MM.1S (cell line): ENCODE results near the gene REPS1.

Experiments
- DNase-seq: peaks from one replicate; pipeline ENCODE4 v3.0.0-alpha.2; 2015
- H2AFZ ChIP-seq: fragments of 300-600 bp; sonication (generic); 2 replicates; pipeline ENCODE4 v1.6.0; 2016; ENCODE audit warnings: antibody characterized with exemption, low read length
- H3F3A ChIP-seq: fragments of 300-600 bp; sonication (generic); 2 replicates; pipeline ENCODE4 v1.6.1; 2016; ENCODE audit warnings: mild to moderate bottlenecking, antibody characterized with exemption, low read length, moderate library complexity, mixed read lengths; ENCODE audit not compliant: insufficient read depth
- H3K27ac ChIP-seq: fragments of 300-600 bp; sonication (generic); 2 replicates; pipeline ENCODE4 v1.5.1; 2016; ENCODE audit warnings: mild to moderate bottlenecking, low read length
- H3K27me3 ChIP-seq: fragments of 300-600 bp; sonication (generic); replicated peaks from 2 replicates; pipeline ENCODE4 v1.6.0; 2016; ENCODE audit warnings: low read length; ENCODE audit not compliant: insufficient read depth
- H3K36me3 ChIP-seq: fragments of 300-600 bp; sonication (generic); replicated peaks from 2 replicates; pipeline ENCODE4 v1.6.1; 2016; ENCODE audit warnings: mild to moderate bottlenecking, low read length, mixed read lengths; ENCODE audit not compliant: insufficient read depth
- H3K4me1 ChIP-seq: fragments of 300-600 bp; sonication (generic); 2 replicates; pipeline ENCODE4 v1.6.1; 2016; ENCODE audit warnings: low read length, mixed read lengths
- H3K4me2 ChIP-seq: fragments of 300-600 bp; sonication (generic); 2 replicates; pipeline ENCODE4 v1.6.0; 2016; ENCODE audit warnings: low read depth, low read length
- H3K4me3 ChIP-seq: fragments of 300-600 bp; sonication (generic); 2 replicates; pipeline ENCODE4 v1.5.1; 2016; ENCODE audit warnings: low read length, mixed read lengths
- H3K79me2 ChIP-seq: fragments of 300-600 bp; sonication (generic); 2 replicates; pipeline ENCODE4 v1.6.1; 2016; ENCODE audit warnings: mixed run types, low read length, mixed read lengths
- H3K9ac ChIP-seq: fragments of 300-600 bp; sonication (generic); 2 replicates; pipeline ENCODE4 v1.6.1; 2016; ENCODE audit warnings: low read length, mixed read lengths
- H3K9me2 ChIP-seq: fragments of 300-600 bp; sonication (generic); replicated peaks from 2 replicates; pipeline ENCODE4 v1.6.1; 2016; ENCODE audit warnings: mild to moderate bottlenecking, low read length, mixed read lengths; ENCODE audit not compliant: insufficient read depth
- H3K9me3 ChIP-seq: fragments of 300-600 bp; sonication (generic); replicated peaks from 2 replicates; pipeline ENCODE4 v1.6.1; 2016; ENCODE audit warnings: mild to moderate bottlenecking, low read length, mixed read lengths; ENCODE audit not compliant: insufficient read depth
- H4K20me1 ChIP-seq: fragments of 300-600 bp; sonication (generic); 2 replicates; pipeline ENCODE4 v1.6.1; 2016; ENCODE audit warnings: mild to moderate bottlenecking, low read length, moderate library complexity, mixed read lengths; ENCODE audit not compliant: insufficient read depth
- CTCF ChIP-seq: fragments of 300-600 bp; sonication (generic); IDR thresholded peaks from 2 replicates; pipeline ENCODE4 v1.5.1; 2016; ENCODE audit warnings: antibody characterized with exemption, low read length, mixed read lengths
- EZH2 ChIP-seq: fragments of 300-600 bp; sonication (generic); optimal IDR thresholded peaks from 2 replicates; pipeline ENCODE3; 2017; ENCODE audit warnings: low read depth, mild to moderate bottlenecking, antibody characterized with exemption, low read length, mixed read lengths
- EZH2phosphoT487 ChIP-seq: fragments of 300-600 bp; sonication (generic); IDR thresholded peaks from 2 replicates; pipeline ENCODE4 v1.6.1; 2018; ENCODE audit warnings: antibody characterized with exemption, low read length

The REPS1 gene

GRCh38 chr6:138955262-138955661 is 32.8 kb downstream of the REPS1 start:
- Histone ChIP-seq H3K4me3 (no peak overlapping the region), H3K9me3 (no peaks in the 10 kb centered on the region), H3K27me3 (no peaks in the 10 kb centered on the region), H3K9ac (no peak overlapping the region), H3K79me2 (peaks cover 91% of the 10 kb centered on the region), H3K27ac (no peak overlapping the region), H2AFZ (no peak overlapping the region), H4K20me1 (no peaks in the 10 kb centered on the region; the same call in 1 of the 2 replicates), H3K9me2 (no peaks in the 10 kb centered on the region), H3K4me2 (no peak overlapping the region), H3K36me3 (no peaks in the 10 kb centered on the region), H3K4me1 (no peaks in the 10 kb centered on the region), H3F3A (no peaks in the 10 kb centered on the region)
- DNase-seq = no peak
- TF ChIP-seq CTCF (no peak), EZH2phosphoT487 (no peak), EZH2 (no peak)

GRCh38 chr6:138953451-138953850 is 34.6 kb downstream of the REPS1 start:
- no peaks in the 10 kb centered on the region for H3F3A ChIP-seq
- H3K9me3 ChIP-seq = no peaks in the 10 kb centered on the region
- peaks cover 91% of the 10 kb centered on the region for H3K79me2 ChIP-seq
- no peaks in the 10 kb centered on the region for H3K36me3 ChIP-seq
- no peak for DNase-seq
- no peak overlapping the region for H3K27ac ChIP-seq
- TF ChIP-seq EZH2phosphoT487 = no peak
- TF ChIP-seq CTCF = no peak
- no peak for TF ChIP-seq EZH2
- no peak overlapping the region for H3K4me3 ChIP-seq
- no peak overlapping the region for H3K4me2 ChIP-seq
- H3K27me3 ChIP-seq = no peaks in the 10 kb centered on the region
- H3K4me1 ChIP-seq = no peaks in the 10 kb centered on the region
- H2AFZ ChIP-seq = no peak overlapping the region
- H3K9me2 ChIP-seq = no peaks in the 10 kb centered on the region
- no peaks in the 10 kb centered on the region; the same call in 1 of the 2 replicates for H4K20me1 ChIP-seq
- H3K9ac ChIP-seq = no peak overlapping the region

GRCh38 chr6:138948546-138949179 is 39.4 kb downstream of the REPS1 start:
- H3K4me2 ChIP-seq = no peak overlapping the region
- no peaks in the 10 kb centered on the region for H3K36me3 ChIP-seq
- no peak overlapping the region for H3K4me3 ChIP-seq
- H4K20me1 ChIP-seq = no peaks in the 10 kb centered on the region
- no peak overlapping the region for H3K27ac ChIP-seq
- no peaks in the 10 kb centered on the region for H3K9me2 ChIP-seq
- H2AFZ ChIP-seq = no peak overlapping the region
- TF ChIP-seq CTCF = no peak
- TF ChIP-seq EZH2phosphoT487 = no peak
- TF ChIP-seq EZH2 = no peak
- no peaks in the 10 kb centered on the region for H3K9me3 ChIP-seq
- no peak for DNase-seq
- no peaks in the 10 kb centered on the region for H3F3A ChIP-seq
- H3K27me3 ChIP-seq = no peaks in the 10 kb centered on the region
- H3K79me2 ChIP-seq = peaks cover 63% of the 10 kb centered on the region
- no peaks in the 10 kb centered on the region for H3K4me1 ChIP-seq
- H3K9ac ChIP-seq = no peak overlapping the region
